Measurements from ENCODE around the gene TRIP13.

DNA sequence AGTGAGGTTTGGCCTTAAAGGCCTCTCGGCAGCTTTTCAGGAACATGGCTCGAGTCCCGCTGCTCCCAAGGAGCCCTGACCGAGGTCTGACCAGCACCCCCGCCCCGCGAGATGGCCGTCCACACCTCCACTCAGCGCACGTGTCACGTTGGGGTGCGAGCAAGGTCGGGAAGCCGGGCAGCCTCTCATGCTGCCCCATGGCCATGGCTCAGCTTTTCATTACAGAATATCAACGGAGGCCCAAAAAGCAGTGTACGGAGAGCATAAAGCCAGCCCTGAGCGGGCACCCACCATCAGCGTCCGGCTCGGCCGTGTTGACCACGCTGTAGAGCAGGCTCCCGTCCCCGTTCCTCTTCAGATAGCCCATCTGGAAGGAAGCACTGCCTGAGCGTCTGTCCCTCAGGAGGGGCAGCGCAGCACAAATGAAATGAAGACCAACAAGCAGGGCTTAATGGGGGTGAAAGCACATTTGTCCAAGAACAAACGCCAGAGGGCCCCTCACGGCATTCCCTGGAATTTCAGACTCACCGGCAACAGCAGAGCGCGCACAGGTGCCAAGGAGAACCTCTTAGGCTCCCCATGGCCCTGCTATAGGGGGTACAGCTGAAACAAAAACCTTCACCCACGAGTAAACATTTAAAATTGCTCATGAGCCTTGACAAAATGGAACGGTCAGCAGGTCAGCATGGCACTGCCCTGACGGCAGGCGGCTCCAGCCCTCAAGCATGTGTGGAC is 11.7 kb upstream of the TRIP13 start:
- no peak for TF ChIP-seq EZH2phosphoT487 (IDR thresholded peaks at IDR 0.05; ENCODE audit: insufficient read depth, low read depth)
- no peak for TF ChIP-seq EZH2 (IDR thresholded peaks at IDR 0.05; ENCODE audit: insufficient read depth, poor library complexity, severe bottlenecking)
